ENCODE data around the gene DYNC2H1.

DYNC2H1 gene

GRCh38 chr11:103476874-103477273 lies 367.6 kb downstream of the DYNC2H1 start:
- DNase-seq: no peak

GRCh38 chr11:103480421-103480820 lies 371.2 kb downstream of the DYNC2H1 start:
- no peak for DNase-seq

DNA sequence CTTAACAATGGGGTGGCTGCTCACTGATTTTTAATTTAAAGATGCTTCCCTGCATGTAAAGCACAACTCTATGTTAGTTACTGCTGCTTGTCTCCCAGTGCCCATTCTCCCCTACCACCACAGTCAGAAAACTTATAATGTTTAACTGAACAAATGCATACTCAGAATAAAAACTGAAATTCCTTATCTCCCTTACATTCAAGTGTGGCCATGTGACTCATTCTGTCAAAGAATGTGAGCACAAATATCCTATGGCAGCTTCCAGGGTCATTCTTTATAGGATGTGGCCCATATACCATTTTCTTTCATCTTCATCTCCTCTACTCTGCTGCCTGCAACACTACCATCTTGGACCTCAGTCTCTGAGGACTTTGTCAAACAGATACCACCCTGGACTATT lies 374.8 kb downstream of the DYNC2H1 start:
- no peak for DNase-seq

DNA sequence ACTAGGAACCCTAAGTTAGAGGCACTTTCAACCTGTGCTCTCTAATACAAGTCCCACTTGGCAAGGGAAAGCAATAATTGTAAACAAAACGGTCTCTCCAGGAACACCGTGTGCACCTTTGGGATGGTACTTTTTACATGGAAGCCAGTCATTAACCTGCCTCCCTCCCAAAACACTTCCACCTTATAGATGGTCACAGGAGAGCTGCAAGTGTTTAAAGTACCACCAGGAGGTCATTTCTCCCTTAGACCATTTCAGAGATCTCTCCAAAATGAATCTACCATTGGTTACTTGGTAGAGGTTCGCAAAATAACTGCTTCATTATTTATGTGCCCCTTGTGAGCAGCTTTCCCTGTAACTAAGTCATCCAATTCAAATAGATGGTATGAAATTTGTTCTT lies 375.3 kb downstream of the DYNC2H1 start:
- DNase-seq: no peak

- DNase-seq: no peak
These were observed 377.4 kb downstream of the DYNC2H1 start for GRCh38 chr11:103486604-103487003.

DNA sequence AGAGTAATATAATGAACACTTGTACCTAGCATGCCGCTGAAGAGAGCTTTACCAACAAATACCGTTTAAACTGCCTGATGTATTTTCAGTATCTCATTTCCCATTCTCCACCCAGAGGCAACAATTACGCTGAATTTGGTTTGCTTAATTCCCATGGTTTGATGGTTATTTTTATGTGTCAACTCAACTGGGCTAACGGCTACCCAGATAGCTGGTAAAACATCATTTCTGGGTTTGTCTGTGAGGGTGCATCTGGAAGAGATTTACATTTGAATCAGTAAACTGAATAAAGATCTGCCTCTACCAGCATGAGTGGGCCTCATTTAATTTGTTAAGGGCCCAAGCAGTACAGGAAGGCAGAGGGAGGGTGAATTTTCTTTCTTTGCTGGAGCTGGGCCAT lies 377.9 kb downstream of the DYNC2H1 start:
- DNase-seq: no peak

DNA sequence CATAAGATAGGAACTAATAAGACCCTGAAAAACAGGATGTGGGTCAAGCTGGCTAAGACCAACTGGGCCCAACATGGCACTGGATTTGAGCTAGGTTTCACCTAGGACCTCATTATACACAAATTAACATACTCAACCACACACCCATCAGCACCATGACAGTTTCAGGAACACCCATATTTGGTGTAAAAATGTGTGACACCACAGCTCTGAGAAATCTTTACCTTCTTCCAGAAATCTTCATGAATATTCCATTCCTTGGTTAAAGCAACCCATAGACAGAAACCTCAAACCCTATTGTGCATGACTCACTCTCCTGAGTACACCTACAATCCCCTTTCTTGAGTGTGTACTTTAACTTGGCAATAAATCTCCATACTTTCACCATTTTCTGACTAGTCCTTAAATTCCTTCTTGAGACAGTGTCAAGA lies 378.8 kb downstream of the DYNC2H1 start:
- no peak for DNase-seq

GRCh38 chr11:103488579-103488978 lies 379.4 kb downstream of the DYNC2H1 start:
- DNase-seq: no peak

- DNase-seq: no peak
These were observed 382.6 kb downstream of the DYNC2H1 start for GRCh38 chr11:103491777-103492176.

DNA sequence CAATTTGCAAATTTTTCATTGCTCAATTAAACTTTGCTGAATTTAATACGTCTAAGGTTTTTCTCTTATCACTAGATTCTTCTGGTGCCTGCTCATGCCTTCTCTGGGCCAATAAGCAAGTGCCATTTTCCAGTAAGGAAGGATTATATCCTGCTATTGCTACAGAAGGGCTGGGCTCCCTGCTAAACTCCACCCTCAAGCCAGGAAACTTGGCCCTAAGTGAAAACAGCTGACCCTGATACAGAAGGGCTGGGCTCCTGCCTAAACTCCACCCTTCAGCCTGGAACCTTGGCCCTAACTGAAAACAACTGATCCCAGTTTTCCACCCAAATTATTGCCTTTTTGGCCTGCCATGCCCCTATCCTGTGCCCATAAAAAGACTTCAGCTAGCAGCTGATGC lies 385.3 kb downstream of the DYNC2H1 start:
- no peak for DNase-seq

DNA sequence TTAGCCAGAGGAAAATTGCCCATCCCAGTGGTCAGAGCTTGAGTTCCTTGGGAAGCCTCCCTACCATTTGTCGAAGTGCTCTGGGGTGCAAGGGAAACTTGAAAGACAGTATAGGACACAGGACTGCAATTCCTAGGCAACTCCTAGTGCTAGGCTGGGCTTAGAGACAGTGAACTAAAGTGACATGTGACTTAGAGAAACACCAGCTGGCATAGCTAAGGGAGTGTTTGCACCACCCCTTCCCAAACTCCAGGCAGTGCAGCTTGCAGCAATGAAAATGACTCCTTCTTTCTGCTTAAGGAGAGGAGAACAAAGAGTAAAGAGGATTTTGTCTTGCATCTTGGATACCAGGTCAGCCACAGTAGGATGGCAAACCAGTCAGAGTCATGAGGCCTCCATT lies 388.0 kb downstream of the DYNC2H1 start:
- no peak for DNase-seq

DNA sequence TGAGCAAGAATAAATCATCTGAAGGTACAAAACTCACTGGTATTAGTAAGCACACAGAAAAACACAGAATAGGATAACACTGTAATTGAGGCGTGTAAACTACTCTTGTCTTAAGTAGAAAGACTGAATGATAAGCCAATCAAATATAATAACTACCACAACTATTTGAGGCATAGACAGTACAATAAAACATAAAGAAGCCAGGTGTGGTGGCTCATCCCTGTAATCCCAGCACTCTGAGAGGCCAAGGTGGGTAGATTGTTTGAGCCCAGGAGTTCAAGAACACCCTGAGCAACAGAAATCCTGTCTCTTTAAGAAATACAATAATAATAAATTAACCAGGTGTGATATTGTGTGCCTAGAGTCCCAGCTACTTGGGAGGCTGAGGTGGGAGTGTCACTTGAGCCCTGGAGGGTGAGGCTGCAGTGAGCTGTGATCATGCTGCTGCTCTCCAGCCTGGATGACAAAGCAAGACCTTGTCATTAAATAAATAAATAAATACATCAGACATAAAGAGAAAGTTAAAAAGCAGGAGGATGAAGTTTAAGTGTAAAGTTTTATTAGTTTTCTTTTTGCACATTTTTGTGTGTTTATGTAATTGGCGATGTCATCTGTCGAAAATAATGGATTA lies 390.6 kb downstream of the DYNC2H1 start:
- no peak for DNase-seq

DNA sequence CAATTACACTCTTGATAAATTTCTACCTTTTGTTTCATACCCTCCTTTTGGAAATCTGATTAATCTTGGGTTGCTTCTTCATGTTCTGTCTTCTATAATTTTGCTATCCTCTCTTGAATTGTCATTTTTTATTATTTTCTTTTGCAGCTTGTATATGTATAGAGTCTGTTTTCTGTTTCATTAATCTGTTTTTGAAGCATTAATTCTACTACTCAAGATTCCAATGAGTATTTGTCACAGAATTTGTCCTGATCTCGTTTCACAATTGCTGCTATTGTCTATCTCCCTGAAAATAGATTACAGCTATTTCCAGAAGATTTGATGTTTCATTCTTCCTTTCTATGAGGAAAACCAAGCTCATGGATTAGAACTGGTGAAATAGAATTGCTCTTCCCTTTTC lies 406.1 kb downstream of the DYNC2H1 start:
- no peak for DNase-seq

DNA sequence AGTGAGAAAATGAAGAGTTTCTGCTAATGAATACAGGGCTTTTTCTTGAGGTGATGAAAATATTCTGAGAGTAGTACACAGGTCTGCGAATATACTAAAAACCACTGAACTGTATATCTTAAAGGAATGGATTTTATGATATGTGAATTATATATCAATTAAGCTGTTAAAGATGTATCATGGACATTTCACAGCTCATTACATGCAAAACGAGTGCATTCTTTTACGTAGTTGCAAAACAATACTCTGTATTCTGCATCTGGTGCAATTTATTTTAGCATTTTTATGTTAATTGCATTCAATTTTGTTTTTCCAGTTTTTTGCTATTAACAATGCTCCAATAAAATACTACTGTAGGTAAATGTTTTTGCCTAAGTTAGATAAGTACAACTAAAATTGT lies 411.6 kb downstream of the DYNC2H1 start:
- DNase-seq: no peak

DNA sequence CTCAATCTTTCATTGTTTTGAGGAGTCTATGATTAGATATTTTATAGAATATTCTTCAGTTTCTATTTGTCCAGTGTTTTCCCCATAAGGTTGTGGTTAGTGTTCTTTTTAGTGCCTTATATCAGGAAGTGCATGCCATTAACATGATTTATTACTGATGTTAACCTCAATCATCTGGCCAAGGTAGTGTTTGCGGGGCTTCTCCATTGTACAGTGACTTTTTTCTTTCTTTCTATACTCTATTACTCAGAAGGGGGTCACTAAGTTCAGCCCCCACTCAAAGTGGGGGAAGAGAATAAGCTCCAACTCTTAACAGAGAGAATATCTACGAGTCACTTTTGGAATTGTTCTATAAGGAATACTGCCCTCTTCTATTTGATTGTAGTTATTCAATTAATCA lies 415.8 kb downstream of the DYNC2H1 start:
- no peak for DNase-seq

DNA sequence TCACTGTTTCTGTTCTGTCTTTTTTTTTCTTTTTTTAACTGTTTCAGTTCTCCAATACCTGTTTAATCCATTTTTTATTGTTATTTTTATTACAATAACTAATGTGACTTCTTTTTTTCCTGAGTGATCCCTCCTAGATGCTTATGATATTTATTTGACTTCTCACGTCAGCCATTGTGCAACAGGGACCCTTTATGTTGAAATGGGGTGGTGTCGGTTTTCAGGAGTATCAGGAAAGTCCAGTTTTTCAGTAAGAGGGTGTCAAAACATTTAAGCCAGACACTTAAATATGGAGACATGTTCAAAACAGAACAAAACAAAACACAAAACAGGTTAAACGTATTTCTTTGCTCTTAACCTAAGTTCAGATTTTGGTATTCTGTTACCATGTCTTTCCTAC lies 418.8 kb downstream of the DYNC2H1 start:
- no peak for DNase-seq

DNA sequence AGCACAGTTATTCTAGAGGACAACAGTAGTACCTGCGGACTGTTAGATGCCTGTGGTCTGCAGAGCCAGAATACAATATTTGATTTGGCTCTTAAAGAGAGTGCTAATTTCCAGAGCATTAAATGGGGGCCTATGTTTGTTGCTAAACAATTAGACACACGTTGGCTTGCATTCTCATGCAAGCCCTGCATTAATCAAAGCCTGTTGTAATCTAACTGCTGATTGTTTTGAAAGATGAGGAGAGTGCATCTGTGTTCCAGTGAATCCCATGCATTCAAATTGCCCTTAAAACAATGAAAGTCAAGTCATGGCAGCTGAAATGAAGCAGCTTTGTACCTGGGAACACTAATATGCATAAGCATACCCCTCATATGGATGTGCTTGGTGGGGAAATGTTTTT lies 419.4 kb downstream of the DYNC2H1 start:
- DNase-seq: no peak

GRCh38 chr11:103529181-103529684 lies 420.0 kb downstream of the DYNC2H1 start:
- no peak for DNase-seq
